Heart right ventricle (tissue), 16 donors: Measurements from ENCODE around the gene WWTR1. TPM values are rescaled to one million over a fixed set of nuclear protein-coding genes. Genes with fewer than 3 reads are reported as not detected.

Experiments used
- ATAC-seq, 8 donors: fragments of 200-7000 bp; cut with Tn5 transposase; one replicate each; pipeline ENCODE4 v1.9.1; 2020; ENCODE audit warnings: mild to moderate bottlenecking in 8 of 8, moderate library complexity in 8 of 8, moderate number of reproducible peaks in 1 of 8
- DNase-seq, 2 donors: peaks; one replicate each; pipeline ENCODE4 v3.0.0-alpha.2; 2020
- H3K27ac ChIP-seq, 10 donors: fragments of 200-600 bp; sonication (generic) in 2 of 10; one replicate each; pipeline versions ENCODE4 v1.5.0 to v1.8.0; 2020 to 2022; ENCODE audit warnings: mild to moderate bottlenecking in 3 of 10
- H3K27me3 ChIP-seq, 7 donors: fragments of 200-600 bp; one replicate each; pipeline ENCODE4 v1.8.0; 2021 to 2022; ENCODE audit warnings: mild to moderate bottlenecking in 2 of 7
- H3K36me3 ChIP-seq, 9 donors: fragments of 200-600 bp; sonication (generic) in 1 of 9; one replicate each; pipeline versions ENCODE4 v1.5.0 to v1.8.0; 2020 to 2022; ENCODE audit warnings: mild to moderate bottlenecking in 2 of 9
- H3K4me1 ChIP-seq, 9 donors: fragments of 200-600 bp; sonication (generic) in 1 of 9; one replicate each; pipeline versions ENCODE4 v1.5.0 to v1.8.0; 2020 to 2022; ENCODE audit warnings: mild to moderate bottlenecking in 4 of 9
- H3K4me3 ChIP-seq, 10 donors: fragments of 200-600 bp; sonication (generic) in 2 of 10; one replicate each; pipeline versions ENCODE4 v1.5.0 to v1.8.0; 2020 to 2022; ENCODE audit warnings: mild to moderate bottlenecking in 7 of 10, moderate library complexity in 2 of 10
- H3K9me3 ChIP-seq, 11 donors: fragments of 200-600 bp in 10 of 11; sonication (generic) in 2 of 11; one replicate each; pipeline versions ENCODE4 v1.5.0 to v1.8.0; 2013 to 2022; ENCODE audit warnings: mild to moderate bottlenecking in 2 of 11, control low read depth in 1 of 11, moderate library complexity in 1 of 11
- WGBS, 2 donors: extraction: QIAGEN DNeasy Blood & Tissue Kit; methylation state at CpG; one replicate each; pipeline ENCODE4 v1.1.7; 2013; ENCODE audit warnings: inconsistent platforms in 1 of 2; 5-methylcytosine and 5-hydroxymethylcytosine counted together
- intact Hi-C, 10 donors: fragments of 100-400 bp; cut with DNase I; formaldehyde crosslinking; loops; one replicate each; pipeline versions ENCODE4 v1.11.1 to v1.14.2; 2022
- polyA plus RNA-seq, 2 donors: library from polyadenylated mRNA; stranded (reverse); fragments of 200-250 nt; gene quantifications; one replicate each; pipeline ENCODE4 v1.2.3, GENCODE V29; 2013
- total RNA-seq, 10 donors: library from RNA; stranded (reverse); fragmentation: NEBNext Ultra II Directional in 3 of 10; extraction: Animal tissue kit (Norgen Biotek cat#: 25700) in 3 of 10; gene quantifications; one replicate each; pipeline versions ENCODE4 v1.2.1 to v1.2.4, GENCODE V29; 2021 to 2023
- TF ChIP-seq, protein P1 (sequence below), 9 donors: fragments of 200-600 bp; sonication (generic) in 2 of 9; IDR thresholded peaks; one replicate each; pipeline versions ENCODE4 v1.5.0 to v1.8.0; 2021 to 2022; ENCODE audit warnings: antibody characterized with exemption in 9 of 9, mild to moderate bottlenecking in 5 of 9, moderate library complexity in 1 of 9
- donor health status: Arrhythmogenic right ventricular cardiomyopathy.
- donor health status: ischemic (EF 13 %, LVEDD 7.1; RV severe dilation, severe dysfunction).
- donor health status: healthy with polysubstance abuse.
- donor health status: DM: no; HTN: yes; CAD: no.
- donor health status: DM: no; HTN: no; CAD: no.
- donor health status: ischemic (EF 25% LVEDD 6.9; RV normal size, moderate dysfunction).
- donor health status: ischemic (EF 25% LVEDD 5.7; RV mildly dilated, moderate dysfunction).
- donor health status: healthy.
- donor health status: DM: yes; HTN: yes; CAD: no.
- donor health status: Ischemic cardiomyopathy.
- donor health status: ischemic (EF 35%, LVEDD 5.7; RV mildly dilated, moderate dysfunction).
- donor health status: nonischemic (EF 11% LVEDD 7.7; RV severe dilation, severe dysfunction).
- donor health status: DM: yes; HTN: yes; CAD: no.
- donor health status: PGD.
- donor health status: ischemic (EF 29% LVEDD 5.4; RV normal size, mild dysfunction).
- donor health status: nonischemic (EF 23%, LVEDD 6.1; RV moderate dilation, normal function).

WWTR1 gene
- total and polyA plus RNA-seq, 12 donors = 19.5 to 78.6 (median 40.3) TPM

DNA sequence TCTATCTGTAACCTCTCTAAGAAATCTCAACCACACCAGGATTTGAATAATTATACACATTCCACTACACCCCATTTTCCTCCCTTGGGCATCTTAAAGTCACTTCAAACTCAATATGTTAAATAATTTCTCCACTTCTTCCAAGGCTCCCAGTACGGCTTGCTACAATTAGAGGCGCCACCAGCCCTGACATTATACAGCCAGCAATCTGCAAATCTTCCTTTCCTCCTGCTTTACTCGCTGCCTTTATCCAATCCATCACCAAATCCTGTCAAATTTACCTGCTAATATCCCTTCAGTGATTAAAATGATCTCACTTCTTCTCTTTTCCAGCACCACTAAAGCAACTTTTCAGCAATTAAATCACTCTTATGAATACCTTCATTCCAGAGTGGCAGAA is 13.9 kb downstream of the WWTR1 start:
- H3K4me1 ChIP-seq = peaks cover 9 to 89% (median 48%) of the 10 kb centered on the region in 9 donors
- peak overlapping the region in 3 of 10 donors; percentile 12 to 28 (median 20) for H3K27ac ChIP-seq

DNA sequence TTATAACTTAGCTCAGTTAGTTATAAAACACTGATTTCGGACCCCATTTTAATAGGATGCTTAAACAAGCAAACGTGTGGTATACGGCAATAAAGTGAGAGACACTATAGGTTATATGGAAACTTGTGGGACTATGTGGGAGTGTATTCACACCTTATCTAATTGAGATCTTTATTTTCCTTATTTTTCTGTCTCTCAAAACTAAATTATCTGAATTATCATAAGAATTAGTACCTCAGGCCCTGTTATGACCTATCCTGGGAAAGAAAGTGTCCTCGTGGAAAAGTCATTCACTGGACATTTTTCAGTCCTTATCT is 14.4 kb downstream of the WWTR1 start:
- intact Hi-C loops = no loop called here

More for the DNA sequence above, 13.9 kb downstream of the WWTR1 start:
- Histone ChIP-seq H3K36me3 (peaks cover 0 to 39% (median 4%) of the 10 kb centered on the region in 9 donors), H3K27me3 (peaks cover 0 to 20% (median 0%) of the 10 kb centered on the region in 7 donors), H3K4me3 (no peak overlapping the region), H3K9me3 (no peaks in the 10 kb centered on the region)
- DNase-seq (no peak), ATAC-seq (no peak)
- 88 to 92% methylated on average over 3 of the region's 3 CpGs for WGBS, 2 donors
- intact Hi-C loops = no loop called here
- TF ChIP-seq, protein P1, sequence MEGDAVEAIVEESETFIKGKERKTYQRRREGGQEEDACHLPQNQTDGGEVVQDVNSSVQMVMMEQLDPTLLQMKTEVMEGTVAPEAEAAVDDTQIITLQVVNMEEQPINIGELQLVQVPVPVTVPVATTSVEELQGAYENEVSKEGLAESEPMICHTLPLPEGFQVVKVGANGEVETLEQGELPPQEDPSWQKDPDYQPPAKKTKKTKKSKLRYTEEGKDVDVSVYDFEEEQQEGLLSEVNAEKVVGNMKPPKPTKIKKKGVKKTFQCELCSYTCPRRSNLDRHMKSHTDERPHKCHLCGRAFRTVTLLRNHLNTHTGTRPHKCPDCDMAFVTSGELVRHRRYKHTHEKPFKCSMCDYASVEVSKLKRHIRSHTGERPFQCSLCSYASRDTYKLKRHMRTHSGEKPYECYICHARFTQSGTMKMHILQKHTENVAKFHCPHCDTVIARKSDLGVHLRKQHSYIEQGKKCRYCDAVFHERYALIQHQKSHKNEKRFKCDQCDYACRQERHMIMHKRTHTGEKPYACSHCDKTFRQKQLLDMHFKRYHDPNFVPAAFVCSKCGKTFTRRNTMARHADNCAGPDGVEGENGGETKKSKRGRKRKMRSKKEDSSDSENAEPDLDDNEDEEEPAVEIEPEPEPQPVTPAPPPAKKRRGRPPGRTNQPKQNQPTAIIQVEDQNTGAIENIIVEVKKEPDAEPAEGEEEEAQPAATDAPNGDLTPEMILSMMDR (IDR thresholded peaks at IDR 0.05) = no peak

DNA sequence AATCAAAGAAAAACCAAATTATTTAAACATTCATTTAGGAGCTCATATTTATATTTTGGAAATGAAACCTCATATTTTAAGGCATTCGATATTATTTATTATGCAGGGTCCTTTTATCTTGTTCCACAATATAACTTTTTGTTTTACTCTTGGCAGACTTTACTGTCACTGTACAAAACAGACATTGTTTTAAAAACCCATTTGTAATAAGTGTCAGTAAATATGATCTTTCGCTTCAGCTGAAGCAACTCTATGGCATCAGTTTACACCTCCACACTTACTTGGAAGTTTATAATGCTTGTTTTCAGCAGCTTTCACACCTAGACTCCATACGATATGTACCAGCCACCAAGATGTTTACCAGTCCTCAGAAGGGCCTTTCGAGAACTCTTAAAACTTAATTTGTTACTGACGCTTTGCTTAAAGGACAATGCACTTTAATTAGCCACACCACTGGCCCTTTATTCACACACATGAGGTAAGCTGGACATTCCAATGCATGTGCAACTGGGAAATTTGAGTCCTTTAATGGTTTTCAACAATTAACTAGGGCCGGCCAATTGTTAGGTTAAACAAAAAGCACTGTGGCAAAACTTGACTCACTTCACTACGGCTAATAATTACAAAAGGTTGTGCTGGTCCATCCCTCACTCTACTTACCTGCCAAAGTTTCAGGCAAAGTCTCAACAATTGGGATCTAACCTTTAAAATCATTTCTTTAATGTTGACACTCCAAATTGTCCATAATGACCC is 16.7 kb downstream of the WWTR1 start:
- Histone ChIP-seq H3K9me3 (no peaks in the 10 kb centered on the region), H3K27ac (peak overlapping the region in 3 of 10 donors; percentile 5 to 11 (median 6)), H3K4me3 (no peak overlapping the region), H3K4me1 (peaks cover 3 to 83% (median 37%) of the 10 kb centered on the region in 9 donors), H3K36me3 (peaks cover 0 to 11% (median 4%) of the 10 kb centered on the region in 9 donors), H3K27me3 (peaks cover 0 to 27% (median 0%) of the 10 kb centered on the region in 7 donors)
- TF ChIP-seq, protein P1 (IDR thresholded peaks at IDR 0.05) = no peak
- intact Hi-C loops = no loop called here
- 71 to 72% methylated on average over 7 of the region's 7 CpGs for WGBS, 2 donors
- no peak for DNase-seq
- ATAC-seq = no peak

More for the DNA sequence above, 14.4 kb downstream of the WWTR1 start:
- H3K4me3 ChIP-seq = no peak overlapping the region
- peaks cover 0 to 19% (median 0%) of the 10 kb centered on the region in 7 donors for H3K27me3 ChIP-seq
- no peak for ATAC-seq
- peaks cover 8 to 89% (median 48%) of the 10 kb centered on the region in 9 donors for H3K4me1 ChIP-seq
- WGBS, 2 donors = 79 to 81% methylated on average over 4 of the region's 4 CpGs
- no peaks in the 10 kb centered on the region for H3K9me3 ChIP-seq
- DNase-seq = no peak
- peak overlapping the region in 2 of 10 donors; percentile 12 to 28 for H3K27ac ChIP-seq
- peaks cover 0 to 33% (median 4%) of the 10 kb centered on the region in 9 donors for H3K36me3 ChIP-seq
- TF ChIP-seq, protein P1 (IDR thresholded peaks at IDR 0.05) = no peak

DNA sequence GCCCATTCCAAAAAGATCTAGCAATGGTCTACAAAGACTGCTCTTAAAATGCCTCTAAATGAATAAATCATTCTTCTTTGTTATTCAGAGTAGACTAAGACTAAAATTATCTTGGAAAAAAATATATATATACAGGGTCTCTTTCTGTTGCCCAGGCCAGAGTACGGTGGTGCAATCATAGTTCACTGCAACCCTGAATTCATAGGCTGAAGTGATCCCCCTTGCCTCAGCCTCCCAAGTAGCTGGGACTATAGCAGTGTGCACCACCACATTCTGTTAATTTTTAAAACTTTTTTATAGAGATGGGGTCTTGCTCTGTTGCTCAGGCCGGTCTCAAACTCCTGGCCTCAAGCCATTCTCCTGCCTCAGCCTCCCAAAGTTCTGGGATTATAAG is 18.7 kb downstream of the WWTR1 start:
- H3K27ac ChIP-seq = peak overlapping the region in 8 of 10 donors; percentile 15 to 77 (median 24)
- DNase-seq (no peak), ATAC-seq (peak in 1 of 8 donors; percentile 18)
- 81 to 82% methylated on average over 2 of the region's 2 CpGs for WGBS, 2 donors
- no peaks in the 10 kb centered on the region for H3K9me3 ChIP-seq
- intact Hi-C loops = no loop called here
- TF ChIP-seq, protein P1 (IDR thresholded peaks at IDR 0.05) = no peak
- H3K4me3 ChIP-seq = peak overlapping the region in 8 of 10 donors; percentile 1 to 39 (median 30)
- peaks cover 0 to 36% (median 0%) of the 10 kb centered on the region in 7 donors for H3K27me3 ChIP-seq
- H3K4me1 ChIP-seq = peaks cover 9 to 88% (median 48%) of the 10 kb centered on the region in 9 donors
- peaks cover 0 to 4% (median 0%) of the 10 kb centered on the region in 9 donors for H3K36me3 ChIP-seq
